GM12872 (cell line): Measurements from ENCODE around the gene PFN3.

Source experiments
- CTCF ChIP-seq: IDR thresholded peaks from 3 replicates; pipeline ENCODE4 v1.5.1; 2011; ENCODE audit warnings: low read depth, mild to moderate bottlenecking, low read length, moderate library complexity; ENCODE audit not compliant: insufficient read depth

PFN3 gene

GRCh38 chr5:177429248-177430040 is 29.0 kb upstream of the PFN3 start:
- no peak for TF ChIP-seq CTCF

- no peak for TF ChIP-seq CTCF
Observed at GRCh38 chr5:177428574-177429217, 28.2 kb upstream of the PFN3 start.

GRCh38 chr5:177427919-177428573 is 27.6 kb upstream of the PFN3 start:
- no peak for TF ChIP-seq CTCF

- TF ChIP-seq CTCF: no peak
Observed at GRCh38 chr5:177427211-177427822, 26.9 kb upstream of the PFN3 start.

- no peak for TF ChIP-seq CTCF
Observed at GRCh38 chr5:177426566-177427210, 26.2 kb upstream of the PFN3 start, which contains the start of gene GRK6. TSS of gene GRK6 (plus strand) at chr5:177426676. CDS start at chr5:177426846, 170 bp downstream.

- TF ChIP-seq CTCF: no peak
Observed at GRCh38 chr5:177425801-177426565, 25.5 kb upstream of the PFN3 start.
